Measurements from ENCODE around the gene RHBDL1.

- TF ChIP-seq CTCF (IDR thresholded peaks at IDR 0.05) = no peak
- no peak for TF ChIP-seq EP300 (IDR thresholded peaks at IDR 0.05)
- no peak for TF ChIP-seq POLR2A (IDR thresholded peaks at IDR 0.05)
These were observed 21.4 kb upstream of the RHBDL1 start for GRCh38 chr16:654034-654433.
